Fibroblast of gingiva (primary cell): ENCODE results near the gene COG2.
"Not testable (repeated sequence)": the region's sequence is repeated elsewhere in the genome, so short reads cannot be mapped to it uniquely, and the experiment has no call there.

ENCODE experiments used
- DNase-seq: peaks from one replicate; pipeline ENCODE4 v3.0.0-alpha.2; 2011; ENCODE audit warnings: low read depth

COG2 gene

GRCh38 chr1:230677200-230677599 lies 34.9 kb downstream of the COG2 start:
- DNase-seq, result no peak

GRCh38 chr1:230679192-230679591 lies 36.9 kb downstream of the COG2 start:
- DNase-seq, result no peak

- DNase-seq, result no peak
These were observed 37.5 kb downstream of the COG2 start for GRCh38 chr1:230679825-230680224.

GRCh38 chr1:230680300-230681025 lies 38.2 kb downstream of the COG2 start:
- DNase-seq, result no peak

GRCh38 chr1:230681599-230681998 lies 39.3 kb downstream of the COG2 start:
- peak; percentile 76 for DNase-seq

GRCh38 chr1:230682274-230682673 lies 40.0 kb downstream of the COG2 start:
- no peak for DNase-seq

GRCh38 chr1:230682882-230683610 lies 40.8 kb downstream of the COG2 start:
- DNase-seq, result peak; percentile 40

- no peak for DNase-seq
These were observed 41.9 kb downstream of the COG2 start for GRCh38 chr1:230684146-230684545.

GRCh38 chr1:230684998-230685397 lies 42.7 kb downstream of the COG2 start:
- DNase-seq, result no peak

- DNase-seq, result no peak
These were observed 44.5 kb downstream of the COG2 start for GRCh38 chr1:230686747-230687146.

GRCh38 chr1:230690101-230690500 lies 47.8 kb downstream of the COG2 start:
- no peak for DNase-seq

- DNase-seq, result no peak
These were observed 49.3 kb downstream of the COG2 start for GRCh38 chr1:230691615-230692014.

- DNase-seq, result no peak
These were observed 50.9 kb downstream of the COG2 start for GRCh38 chr1:230693221-230693620.

GRCh38 chr1:230693777-230694176 lies 51.5 kb downstream of the COG2 start:
- DNase-seq, result no peak

- no peak for DNase-seq
These were observed 52.2 kb downstream of the COG2 start for GRCh38 chr1:230694464-230694863.

- no peak for DNase-seq
These were observed 52.7 kb downstream of the COG2 start for GRCh38 chr1:230694991-230695390.

GRCh38 chr1:230696218-230696617 lies 53.9 kb downstream of the COG2 start:
- no peak for DNase-seq

GRCh38 chr1:230696722-230697437 lies 54.6 kb downstream of the COG2 start:
- peak; percentile 39 for DNase-seq

- no peak for DNase-seq
These were observed 55.8 kb downstream of the COG2 start for GRCh38 chr1:230698130-230698529.

- DNase-seq, result not testable (repeated sequence)
These were observed 56.7 kb downstream of the COG2 start for GRCh38 chr1:230698964-230699363.

- DNase-seq, result no peak
These were observed 57.4 kb downstream of the COG2 start for GRCh38 chr1:230699716-230700115.

- DNase-seq, result no peak
These were observed 57.9 kb downstream of the COG2 start for GRCh38 chr1:230700132-230700531.

- no peak for DNase-seq
These were observed 59.2 kb downstream of the COG2 start for GRCh38 chr1:230701434-230701833.
